MM.1S (cell line): ENCODE results near the gene SEL1L3.

Experiments used
- DNase-seq: peaks from one replicate; pipeline ENCODE4 v3.0.0-alpha.2; 2015
- H2AFZ ChIP-seq: fragments of 300-600 bp; sonication (generic); 2 replicates; pipeline ENCODE4 v1.6.0; 2016; ENCODE audit warnings: antibody characterized with exemption, low read length
- H3F3A ChIP-seq: fragments of 300-600 bp; sonication (generic); 2 replicates; pipeline ENCODE4 v1.6.1; 2016; ENCODE audit warnings: mild to moderate bottlenecking, antibody characterized with exemption, low read length, moderate library complexity, mixed read lengths; ENCODE audit not compliant: insufficient read depth
- H3K27ac ChIP-seq: fragments of 300-600 bp; sonication (generic); 2 replicates; pipeline ENCODE4 v1.5.1; 2016; ENCODE audit warnings: mild to moderate bottlenecking, low read length
- H3K27me3 ChIP-seq: fragments of 300-600 bp; sonication (generic); replicated peaks from 2 replicates; pipeline ENCODE4 v1.6.0; 2016; ENCODE audit warnings: low read length; ENCODE audit not compliant: insufficient read depth
- H3K36me3 ChIP-seq: fragments of 300-600 bp; sonication (generic); replicated peaks from 2 replicates; pipeline ENCODE4 v1.6.1; 2016; ENCODE audit warnings: mild to moderate bottlenecking, low read length, mixed read lengths; ENCODE audit not compliant: insufficient read depth
- H3K4me1 ChIP-seq: fragments of 300-600 bp; sonication (generic); 2 replicates; pipeline ENCODE4 v1.6.1; 2016; ENCODE audit warnings: low read length, mixed read lengths
- H3K4me2 ChIP-seq: fragments of 300-600 bp; sonication (generic); 2 replicates; pipeline ENCODE4 v1.6.0; 2016; ENCODE audit warnings: low read depth, low read length
- H3K4me3 ChIP-seq: fragments of 300-600 bp; sonication (generic); 2 replicates; pipeline ENCODE4 v1.5.1; 2016; ENCODE audit warnings: low read length, mixed read lengths
- H3K79me2 ChIP-seq: fragments of 300-600 bp; sonication (generic); 2 replicates; pipeline ENCODE4 v1.6.1; 2016; ENCODE audit warnings: mixed run types, low read length, mixed read lengths
- H3K9ac ChIP-seq: fragments of 300-600 bp; sonication (generic); 2 replicates; pipeline ENCODE4 v1.6.1; 2016; ENCODE audit warnings: low read length, mixed read lengths
- H3K9me2 ChIP-seq: fragments of 300-600 bp; sonication (generic); replicated peaks from 2 replicates; pipeline ENCODE4 v1.6.1; 2016; ENCODE audit warnings: mild to moderate bottlenecking, low read length, mixed read lengths; ENCODE audit not compliant: insufficient read depth
- H3K9me3 ChIP-seq: fragments of 300-600 bp; sonication (generic); replicated peaks from 2 replicates; pipeline ENCODE4 v1.6.1; 2016; ENCODE audit warnings: mild to moderate bottlenecking, low read length, mixed read lengths; ENCODE audit not compliant: insufficient read depth
- H4K20me1 ChIP-seq: fragments of 300-600 bp; sonication (generic); 2 replicates; pipeline ENCODE4 v1.6.1; 2016; ENCODE audit warnings: mild to moderate bottlenecking, low read length, moderate library complexity, mixed read lengths; ENCODE audit not compliant: insufficient read depth
- CTCF ChIP-seq: fragments of 300-600 bp; sonication (generic); IDR thresholded peaks from 2 replicates; pipeline ENCODE4 v1.5.1; 2016; ENCODE audit warnings: antibody characterized with exemption, low read length, mixed read lengths
- EZH2 ChIP-seq: fragments of 300-600 bp; sonication (generic); optimal IDR thresholded peaks from 2 replicates; pipeline ENCODE3; 2017; ENCODE audit warnings: low read depth, mild to moderate bottlenecking, antibody characterized with exemption, low read length, mixed read lengths
- EZH2phosphoT487 ChIP-seq: fragments of 300-600 bp; sonication (generic); IDR thresholded peaks from 2 replicates; pipeline ENCODE4 v1.6.1; 2018; ENCODE audit warnings: antibody characterized with exemption, low read length

The SEL1L3 gene

GRCh38 chr4:25884031-25884782, 21.4 kb upstream of the SEL1L3 start:
- Histone ChIP-seq H3K4me3 (no peak overlapping the region), H3K9me3 (no peaks in the 10 kb centered on the region), H3K36me3 (no peaks in the 10 kb centered on the region), H3F3A (no peaks in the 10 kb centered on the region), H3K9ac (no peak overlapping the region), H3K4me1 (no peaks in the 10 kb centered on the region), H3K4me2 (no peak overlapping the region), H3K79me2 (no peaks in the 10 kb centered on the region), H3K27me3 (no peaks in the 10 kb centered on the region), H2AFZ (no peak overlapping the region), H4K20me1 (no peaks in the 10 kb centered on the region), H3K27ac (no peak overlapping the region), H3K9me2 (no peaks in the 10 kb centered on the region)
- no peak for DNase-seq
- no peak for TF ChIP-seq EZH2
- TF ChIP-seq CTCF = no peak
- no peak for TF ChIP-seq EZH2phosphoT487

DNA sequence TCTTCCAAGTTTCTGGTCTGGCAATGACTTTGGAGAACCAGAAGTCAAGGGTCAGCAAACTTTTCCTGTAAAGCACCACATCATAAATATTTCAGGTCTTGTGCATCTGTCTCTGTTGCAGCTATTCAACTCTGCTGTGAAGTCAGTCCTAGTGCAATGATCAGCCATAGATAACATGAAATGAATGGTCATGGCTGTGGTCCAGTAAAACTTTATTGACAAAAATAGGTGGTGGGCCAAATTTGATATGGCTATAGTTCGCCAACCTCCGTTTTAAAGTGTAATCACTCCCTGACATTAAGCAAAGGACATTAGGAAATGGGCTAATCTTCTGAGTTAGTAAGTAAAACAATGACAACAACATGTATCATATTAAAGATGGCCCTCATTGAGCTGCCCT, 20.8 kb upstream of the SEL1L3 start:
- no peak overlapping the region for H3K4me3 ChIP-seq
- no peaks in the 10 kb centered on the region for H3K9me3 ChIP-seq
- no peak overlapping the region for H3K27ac ChIP-seq
- peaks cover 3% of the 10 kb centered on the region; the same call in 1 of the 2 replicates for H3K4me1 ChIP-seq
- H3K9me2 ChIP-seq = no peaks in the 10 kb centered on the region
- no peaks in the 10 kb centered on the region for H3K36me3 ChIP-seq
- 0 out of 2 replicates have a peak, but pooled peaks cover under 1% of the 10 kb centered on the region for H3F3A ChIP-seq
- no peak for DNase-seq
- no peaks in the 10 kb centered on the region for H3K27me3 ChIP-seq
- no peak overlapping the region for H3K4me2 ChIP-seq
- H4K20me1 ChIP-seq = no peaks in the 10 kb centered on the region
- H3K9ac ChIP-seq = no peak overlapping the region
- H2AFZ ChIP-seq = no peak overlapping the region
- no peak for TF ChIP-seq EZH2
- no peak for TF ChIP-seq EZH2phosphoT487
- no peak for TF ChIP-seq CTCF
- no peaks in the 10 kb centered on the region for H3K79me2 ChIP-seq

DNA sequence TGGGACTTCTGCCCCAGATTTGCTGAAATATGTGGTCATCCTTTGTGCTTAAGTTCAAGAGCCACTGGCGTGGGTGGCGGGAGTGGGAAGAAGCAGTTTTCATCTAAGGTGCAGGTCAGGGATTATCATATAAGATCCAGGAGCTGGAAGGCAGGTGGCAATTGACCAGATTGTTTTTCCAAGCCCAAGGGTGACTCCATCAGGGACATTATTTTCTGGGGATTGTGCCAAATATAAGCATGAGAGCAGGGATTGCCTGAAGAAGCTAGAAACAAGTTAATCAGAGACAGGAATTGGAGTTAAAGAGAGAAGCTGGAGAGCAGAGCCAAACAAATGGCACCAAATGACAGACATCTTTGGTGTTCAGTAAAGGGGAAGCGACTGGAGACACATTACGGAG, 19.4 kb upstream of the SEL1L3 start:
- Histone ChIP-seq H3K36me3 (no peaks in the 10 kb centered on the region), H3K4me2 (no peak overlapping the region), H3F3A (peaks cover 5% of the 10 kb centered on the region; the same call in 1 of the 2 replicates), H3K79me2 (no peaks in the 10 kb centered on the region), H4K20me1 (no peaks in the 10 kb centered on the region), H3K4me1 (peaks cover 11% of the 10 kb centered on the region), H2AFZ (no peak overlapping the region), H3K27me3 (no peaks in the 10 kb centered on the region), H3K27ac (no peak overlapping the region), H3K4me3 (no peak overlapping the region), H3K9me2 (no peaks in the 10 kb centered on the region), H3K9ac (no peak overlapping the region), H3K9me3 (no peaks in the 10 kb centered on the region)
- no peak for DNase-seq
- TF ChIP-seq EZH2phosphoT487 (no peak), CTCF (no peak), EZH2 (no peak)
